Stimulated activated CD8-positive, alpha-beta memory T cell treated with anti-CD3 and anti-CD28 coated beads, Interleukin-4, amount 100 ng/mL, for 1 hour (primary cell): Measurements from ENCODE around the gene TNKS1BP1.
"Not testable (repeated sequence)": the region's sequence is repeated elsewhere in the genome, so short reads cannot be mapped to it uniquely, and the experiment has no call there.

Experiments
- DNase-seq, 2 donors: peaks; one replicate each; pipeline ENCODE4 v3.0.0-alpha.2; 2020; ENCODE audit warnings: low read depth in 2 of 2, low spot score in 1 of 2

Gene TNKS1BP1

GRCh38 chr11:57324886-57325734 is at the start of gene TNKS1BP1:
TSS of gene TNKS1BP1 (minus strand) at chr11:57324952. CDS start at chr11:57321885, 3,067 bp downstream.
- peak; percentile 77 for DNase-seq

- DNase-seq: no peak
Measured at GRCh38 chr11:57373146-57373545, 48.4 kb upstream of the TNKS1BP1 start.

- DNase-seq: no peak
Measured at GRCh38 chr11:57370941-57371340, 46.2 kb upstream of the TNKS1BP1 start.

GRCh38 chr11:57370251-57370650 is 45.5 kb upstream of the TNKS1BP1 start:
- no peak for DNase-seq

- no peak for DNase-seq
Measured at GRCh38 chr11:57368845-57369232, 44.1 kb upstream of the TNKS1BP1 start.

- DNase-seq: no peak
Measured at GRCh38 chr11:57368106-57368844, 43.5 kb upstream of the TNKS1BP1 start.

- DNase-seq: no peak
Measured at GRCh38 chr11:57364851-57365660, 40.3 kb upstream of the TNKS1BP1 start.

- DNase-seq: no peak
Measured at GRCh38 chr11:57363131-57364080, 38.7 kb upstream of the TNKS1BP1 start.

- no peak for DNase-seq
Measured at GRCh38 chr11:57361926-57362325, 37.2 kb upstream of the TNKS1BP1 start.

- not testable (repeated sequence) for DNase-seq
Measured at GRCh38 chr11:57361420-57361819, 36.7 kb upstream of the TNKS1BP1 start.

GRCh38 chr11:57360991-57361390 is 36.2 kb upstream of the TNKS1BP1 start:
- DNase-seq: no peak

GRCh38 chr11:57359896-57360690 is 35.3 kb upstream of the TNKS1BP1 start:
- no peak for DNase-seq

GRCh38 chr11:57359396-57359795 is 34.6 kb upstream of the TNKS1BP1 start:
- no peak for DNase-seq

GRCh38 chr11:57358991-57359390 is 34.2 kb upstream of the TNKS1BP1 start:
- no peak for DNase-seq

GRCh38 chr11:57358543-57358961 is 33.8 kb upstream of the TNKS1BP1 start:
- no peak for DNase-seq

- no peak for DNase-seq
Measured at GRCh38 chr11:57357856-57358255, 33.1 kb upstream of the TNKS1BP1 start.

GRCh38 chr11:57357310-57357709 is 32.6 kb upstream of the TNKS1BP1 start:
- DNase-seq: no peak

GRCh38 chr11:57356268-57356667 is 31.5 kb upstream of the TNKS1BP1 start:
- DNase-seq: no peak

- no peak for DNase-seq
Measured at GRCh38 chr11:57354699-57355098, 29.9 kb upstream of the TNKS1BP1 start.
